HEK293 (cell line): ENCODE results near the gene ANKZF1.

Experiments
- CTCF ChIA-PET: fragments of 350-600 bp; formaldehyde crosslinking; extraction: SDS; loops from one replicate; lab custom pipeline; 2021; ENCODE audit warnings: antibody characterized with exemption; lab: Yijun Ruan, JAX
- POLR2A ChIA-PET: fragments of 300-600 bp; formaldehyde crosslinking; extraction: SDS; loops from one replicate; lab custom pipeline; 2020; ENCODE audit warnings: antibody characterized with exemption, inconsistent platforms; lab: Yijun Ruan, JAX
- H3K27ac ChIP-seq: fragments of 200-500 bp; sonication (Bioruptor generic); 2 replicates; pipeline ENCODE4 v1.5.1; 2014; ENCODE audit warnings: low read depth, low read length, control low read depth, inconsistent platforms; ENCODE audit errors: extremely low read depth
- H3K36me3 ChIP-seq, 2 experiments: fragments of 200-500 bp in 1 of 2; sonication (Bioruptor generic) in 1 of 2; 1 replicate in 1 of 2; 2 replicates in 1 of 2; pipeline ENCODE4 v1.5.1; 2014 to 2017; ENCODE audit warnings: inconsistent platforms in 2 of 2, low read length in 2 of 2; ENCODE audit not compliant: control insufficient read depth in 2 of 2, insufficient read depth in 1 of 2
- H3K4me1 ChIP-seq: fragments of 200-500 bp; sonication (Bioruptor generic); 2 replicates; pipeline ENCODE4 v1.5.1; 2014; ENCODE audit warnings: mild to moderate bottlenecking, low read length, inconsistent platforms; ENCODE audit not compliant: control insufficient read depth, insufficient read depth
- H3K4me3 ChIP-seq: 2 replicates; pipeline ENCODE4 v1.5.1; 2011; ENCODE audit warnings: low read depth, mild to moderate bottlenecking, control low read depth, low read length, moderate library complexity
- H3K9me3 ChIP-seq: fragments of 200-500 bp; sonication (Bioruptor generic); 2 replicates; pipeline ENCODE4 v1.5.1; 2014; ENCODE audit warnings: low read depth, low read length, inconsistent platforms; ENCODE audit not compliant: control insufficient read depth, insufficient read depth
- GFI1B ChIP-seq: fragments of 450-650 bp; formaldehyde crosslinking; IDR thresholded peaks from 2 replicates; pipeline ENCODE4 v1.5.1; 2016; ENCODE audit warnings: missing biosample characterization, missing genetic modification characterization
- MYNN ChIP-seq: fragments of 450-650 bp; formaldehyde crosslinking; IDR thresholded peaks from 2 replicates; pipeline ENCODE4 v1.5.1; 2016; ENCODE audit warnings: missing biosample characterization, missing genetic modification characterization, borderline replicate concordance
- MZF1 ChIP-seq: fragments of 450-650 bp; formaldehyde crosslinking; IDR thresholded peaks from 2 replicates; pipeline ENCODE4 v1.5.1; 2017; ENCODE audit warnings: missing biosample characterization, missing genetic modification characterization, borderline replicate concordance
- TRIM28 ChIP-seq: IDR thresholded peaks from 2 replicates; pipeline ENCODE4 v1.6.1; 2011; ENCODE audit warnings: low read length, control low read depth, borderline replicate concordance
- ZBTB10 ChIP-seq: fragments of 450-650 bp; formaldehyde crosslinking; IDR thresholded peaks from 2 replicates; pipeline ENCODE4 v1.5.1; 2016; ENCODE audit warnings: missing biosample characterization, missing genetic modification characterization
- ZBTB11 ChIP-seq: fragments of 450-650 bp; formaldehyde crosslinking; conservative IDR thresholded peaks from 2 replicates; pipeline ENCODE4 v1.5.1; 2016; ENCODE audit warnings: low read depth, missing biosample characterization, missing genetic modification characterization
- ZBTB20 ChIP-seq: fragments of 450-650 bp; formaldehyde crosslinking; IDR thresholded peaks from 2 replicates; pipeline ENCODE4 v1.5.1; 2016; ENCODE audit warnings: missing biosample characterization, missing genetic modification characterization
- ZNF114 ChIP-seq: fragments of 450-650 bp; formaldehyde crosslinking; IDR thresholded peaks from 2 replicates; pipeline ENCODE4 v1.5.0; 2017; ENCODE audit warnings: missing biosample characterization, missing genetic modification characterization
- ZNF132 ChIP-seq: fragments of 450-650 bp; formaldehyde crosslinking; IDR thresholded peaks from 2 replicates; pipeline ENCODE4 v1.5.1; 2017; ENCODE audit warnings: missing biosample characterization, missing genetic modification characterization, borderline replicate concordance
- ZNF174 ChIP-seq: fragments of 450-650 bp; formaldehyde crosslinking; IDR thresholded peaks from 2 replicates; pipeline ENCODE4 v1.5.0; 2017; ENCODE audit warnings: missing biosample characterization, mild to moderate bottlenecking, missing genetic modification characterization
- ZNF19 ChIP-seq: fragments of 450-650 bp; formaldehyde crosslinking; IDR thresholded peaks from 2 replicates; pipeline ENCODE4; 2016; ENCODE audit warnings: missing biosample characterization, missing genetic modification characterization, low read depth
- ZNF248 ChIP-seq: fragments of 450-650 bp; formaldehyde crosslinking; IDR thresholded peaks from 2 replicates; pipeline ENCODE4 v1.5.1; 2017; ENCODE audit warnings: missing biosample characterization, missing genetic modification characterization
- ZNF266 ChIP-seq: fragments of 450-650 bp; formaldehyde crosslinking; IDR thresholded peaks from 2 replicates; pipeline ENCODE4 v1.5.1; 2016; ENCODE audit warnings: missing biosample characterization, missing genetic modification characterization, low read depth
- ZNF423 ChIP-seq: fragments of 450-650 bp; formaldehyde crosslinking; IDR thresholded peaks from 2 replicates; pipeline ENCODE4 v1.5.1; 2016; ENCODE audit warnings: missing biosample characterization, missing genetic modification characterization
- ZNF521 ChIP-seq: fragments of 450-650 bp; formaldehyde crosslinking; IDR thresholded peaks from 2 replicates; pipeline ENCODE4 v1.5.1; 2017; ENCODE audit warnings: missing biosample characterization, mild to moderate bottlenecking, missing genetic modification characterization
- ZNF561 ChIP-seq: fragments of 450-650 bp; IDR thresholded peaks from 2 replicates; pipeline ENCODE4 v1.5.1; 2018; ENCODE audit warnings: missing biosample characterization, missing genetic modification characterization, borderline replicate concordance
- ZNF623 ChIP-seq: fragments of 450-650 bp; formaldehyde crosslinking; IDR thresholded peaks from 2 replicates; pipeline ENCODE4 v1.5.1; 2016; ENCODE audit warnings: missing biosample characterization, missing genetic modification characterization
- ZNF626 ChIP-seq: fragments of 450-650 bp; sonication (Bioruptor Pico); formaldehyde crosslinking; IDR thresholded peaks from 2 replicates; pipeline ENCODE4 v1.5.1; 2018; ENCODE audit warnings: missing biosample characterization, missing genetic modification characterization, inconsistent platforms
- ZNF658 ChIP-seq: fragments of 450-650 bp; formaldehyde crosslinking; IDR thresholded peaks from 2 replicates; pipeline ENCODE4; 2016; ENCODE audit warnings: missing biosample characterization, missing genetic modification characterization
- ZNF707 ChIP-seq: fragments of 450-650 bp; formaldehyde crosslinking; IDR thresholded peaks from 2 replicates; pipeline ENCODE4 v1.5.1; 2016; ENCODE audit warnings: missing biosample characterization, missing genetic modification characterization
- ZNF792 ChIP-seq: fragments of 450-650 bp; formaldehyde crosslinking; IDR thresholded peaks from 2 replicates; pipeline ENCODE4 v1.5.1; 2016; ENCODE audit warnings: missing biosample characterization, missing genetic modification characterization
- ZSCAN30 ChIP-seq: fragments of 450-650 bp; IDR thresholded peaks from 2 replicates; pipeline ENCODE4 v1.5.1; 2018; ENCODE audit warnings: missing biosample characterization, mild to moderate bottlenecking, missing genetic modification characterization, moderate library complexity
- TF ChIP-seq, protein P1 (sequence below): fragments of 450-650 bp; formaldehyde crosslinking; IDR thresholded peaks from 2 replicates; pipeline ENCODE4 v1.5.1; 2016; ENCODE audit warnings: missing biosample characterization, missing genetic modification characterization

ANKZF1 gene

DNA sequence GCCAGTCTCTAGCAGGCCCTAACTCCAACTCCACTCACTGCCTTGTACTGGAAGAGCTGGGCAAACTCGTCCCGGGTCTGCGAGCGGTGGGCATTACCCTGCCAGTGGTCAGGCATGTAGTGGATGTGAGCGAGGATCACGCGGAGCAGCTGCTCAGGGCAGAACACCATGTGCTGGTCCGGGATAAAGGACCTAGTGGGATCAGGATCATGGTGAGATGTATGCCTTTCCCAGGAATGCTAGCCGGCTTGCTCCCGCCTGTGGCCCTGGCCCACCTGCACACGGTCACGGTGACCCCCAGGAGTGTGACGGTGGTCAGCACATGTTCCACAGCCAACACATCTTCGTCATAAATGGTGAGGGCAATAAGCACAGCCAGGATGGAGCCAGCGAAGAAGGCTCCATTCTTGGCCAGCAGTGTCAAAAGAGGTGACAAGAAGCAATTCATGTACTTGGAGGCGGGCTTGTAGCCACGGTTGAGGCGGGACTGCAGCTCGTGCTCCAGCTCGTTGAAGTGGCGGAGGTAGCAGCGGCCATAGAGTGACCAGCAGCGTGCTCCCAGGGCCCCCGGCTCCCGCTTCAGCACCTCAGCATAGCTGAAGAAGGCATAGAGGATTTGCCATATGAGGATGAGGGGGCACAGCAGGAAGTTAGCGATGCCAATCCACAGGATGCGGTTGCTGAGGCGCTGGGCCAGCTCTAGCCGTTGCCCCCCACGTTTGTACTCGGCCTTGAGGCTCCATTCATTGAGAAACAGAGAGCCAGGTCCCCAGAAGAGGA is 5.6 kb upstream of the ANKZF1 start (continued):
- TF ChIP-seq ZNF658 (tag by site-specific recombination) (no peak), ZNF132 (tag by site-specific recombination) (no peak), GFI1B (tag by site-specific recombination) (no peak), ZNF174 (no peak), ZBTB11 (no peak), ZNF114 (tag by site-specific recombination) (no peak), ZNF792 (no peak), ZNF266 (tag by site-specific recombination) (no peak)
- TF ChIP-seq, protein P1, sequence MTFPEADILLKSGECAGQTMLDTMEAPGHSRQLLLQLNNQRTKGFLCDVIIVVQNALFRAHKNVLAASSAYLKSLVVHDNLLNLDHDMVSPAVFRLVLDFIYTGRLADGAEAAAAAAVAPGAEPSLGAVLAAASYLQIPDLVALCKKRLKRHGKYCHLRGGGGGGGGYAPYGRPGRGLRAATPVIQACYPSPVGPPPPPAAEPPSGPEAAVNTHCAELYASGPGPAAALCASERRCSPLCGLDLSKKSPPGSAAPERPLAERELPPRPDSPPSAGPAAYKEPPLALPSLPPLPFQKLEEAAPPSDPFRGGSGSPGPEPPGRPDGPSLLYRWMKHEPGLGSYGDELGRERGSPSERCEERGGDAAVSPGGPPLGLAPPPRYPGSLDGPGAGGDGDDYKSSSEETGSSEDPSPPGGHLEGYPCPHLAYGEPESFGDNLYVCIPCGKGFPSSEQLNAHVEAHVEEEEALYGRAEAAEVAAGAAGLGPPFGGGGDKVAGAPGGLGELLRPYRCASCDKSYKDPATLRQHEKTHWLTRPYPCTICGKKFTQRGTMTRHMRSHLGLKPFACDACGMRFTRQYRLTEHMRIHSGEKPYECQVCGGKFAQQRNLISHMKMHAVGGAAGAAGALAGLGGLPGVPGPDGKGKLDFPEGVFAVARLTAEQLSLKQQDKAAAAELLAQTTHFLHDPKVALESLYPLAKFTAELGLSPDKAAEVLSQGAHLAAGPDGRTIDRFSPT (tag by site-specific recombination), result no peak

- no peak for TF ChIP-seq ZNF521 (tag by site-specific recombination)
- no peak overlapping the region for H3K4me3 ChIP-seq
- CTCF ChIA-PET, result interaction anchor here (9.1 kb wide), 1 partner anchor 72 kb away, joined by 65 read pairs; no protein-coding TSS in a partner anchor
- H3K36me3 ChIP-seq, result peaks cover 11 to 75% of the 10 kb centered on the region in 2 experiments
- H3K9me3 ChIP-seq, result no peaks in the 10 kb centered on the region
- H3K4me1 ChIP-seq, result peaks cover 4% of the 10 kb centered on the region; the same call in 1 of the 2 replicates
- no peak overlapping the region for H3K27ac ChIP-seq
- POLR2A ChIA-PET, result interaction anchor here (1.1 kb wide), 1 partner anchor 18 kb away, joined by 3 read pairs; no protein-coding TSS in a partner anchor
These were observed 4.3 kb upstream of the ANKZF1 start for GRCh38 chr2:219225350-219225749.

DNA sequence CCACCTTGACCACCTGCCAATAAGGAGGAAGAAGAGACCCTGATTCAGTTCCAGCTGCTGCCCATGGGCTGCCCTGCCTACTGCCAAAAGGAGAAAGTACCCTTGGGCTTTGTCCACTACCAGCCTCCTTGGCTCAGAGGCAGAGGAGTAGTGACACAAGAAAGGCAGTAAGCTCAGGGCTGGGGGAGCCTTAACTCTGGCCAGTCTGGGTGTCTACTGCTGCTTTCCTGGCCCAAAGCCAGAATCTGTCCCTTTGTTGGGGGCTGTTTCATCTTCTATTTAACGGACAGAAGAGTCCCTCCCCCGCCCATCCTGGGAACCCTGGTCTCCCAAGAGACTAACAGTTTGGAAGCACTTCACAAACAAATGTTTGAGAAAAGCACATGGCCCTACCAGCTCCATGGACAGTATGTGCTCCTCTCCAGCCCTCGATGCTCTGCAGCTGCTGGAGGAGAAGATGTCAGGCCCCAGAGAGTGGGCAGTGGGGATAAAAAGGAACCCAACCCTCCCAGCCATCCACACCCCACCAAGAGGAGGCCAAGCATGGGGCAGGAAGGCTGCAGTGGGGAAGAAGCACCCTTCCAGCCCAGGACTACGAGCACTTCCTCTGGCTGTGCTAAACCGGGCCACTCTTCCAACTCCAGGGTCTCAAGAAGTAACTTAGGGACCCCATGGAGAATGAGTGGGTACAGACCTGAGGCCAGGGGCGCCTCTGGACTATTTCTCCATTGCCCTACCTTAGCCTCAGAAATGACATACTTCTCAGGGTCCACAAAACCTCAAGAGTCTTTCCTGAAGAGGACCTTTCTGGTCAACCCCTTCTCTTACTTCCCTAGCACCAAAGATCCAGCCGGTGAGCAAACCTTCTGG is 1.3 kb upstream of the ANKZF1 start:
- peaks cover 4% of the 10 kb centered on the region; the same call in 1 of the 2 replicates for H3K4me1 ChIP-seq
- TF ChIP-seq ZNF561 (tag by site-specific recombination) (no peak), ZBTB10 (tag by site-specific recombination) (no peak), ZNF707 (tag by site-specific recombination) (no peak), ZNF248 (no peak), ZBTB20 (no peak), ZNF626 (tag by site-specific recombination) (no peak), MYNN (tag by site-specific recombination) (no peak), MZF1 (tag by site-specific recombination) (no peak), TRIM28 (no peak), ZSCAN30 (tag by site-specific recombination) (no peak), ZNF423 (tag by site-specific recombination) (no peak), ZNF623 (tag by site-specific recombination) (no peak), ZNF19 (tag by site-specific recombination) (no peak)
- ChIA-PET CTCF (interaction anchor here (0.7 to 9.1 kb wide), 4 partner anchors 50 to 72 kb away, joined by 3 to 65 read pairs (median 4); no protein-coding TSS in a partner anchor), POLR2A (interaction anchor here (0.6 to 2.8 kb wide), 6 partner anchors 8 to 50 kb away, joined by 5 to 16 read pairs (median 6); partner anchors contain the start of genes ABCB6, GLB1L and STK16)
- peak overlapping the region; percentile 81; the same call in 1 of the 2 replicates for H3K27ac ChIP-seq
- H3K9me3 ChIP-seq, result no peaks in the 10 kb centered on the region
- peaks cover 17 to 65% of the 10 kb centered on the region in 2 experiments for H3K36me3 ChIP-seq
- H3K4me3 ChIP-seq, result peak overlapping the region; percentile 83
